Left ventricle myocardium inferior (tissue), 1 donor: ENCODE results near the gene ITGA4. TPM values are rescaled to one million over a fixed set of nuclear protein-coding genes. Genes with fewer than 3 reads are reported as not detected.

Experiments
- DNase-seq: peaks from one replicate; pipeline ENCODE4 v3.0.0-alpha.2; 2020
- H3K27ac ChIP-seq: fragments of 200-600 bp; replicated peaks from 2 replicates; pipeline ENCODE4 v1.8.0; 2021
- H3K27me3 ChIP-seq: fragments of 200-600 bp; 2 replicates; pipeline ENCODE4 v1.8.0; 2021; ENCODE audit warnings: low read depth
- H3K36me3 ChIP-seq: fragments of 200-600 bp; 2 replicates; pipeline ENCODE4 v1.8.0; 2021
- H3K4me1 ChIP-seq: fragments of 200-600 bp; 2 replicates; pipeline ENCODE4 v1.8.0; 2021
- H3K4me3 ChIP-seq: fragments of 200-600 bp; 2 replicates; pipeline ENCODE4 v1.8.0; 2021; ENCODE audit warnings: mild to moderate bottlenecking, moderate library complexity
- H3K9me3 ChIP-seq: fragments of 200-600 bp; replicated peaks from 2 replicates; pipeline ENCODE4 v1.8.0; 2021
- CTCF ChIP-seq: fragments of 200-600 bp; IDR thresholded peaks from 2 replicates; pipeline ENCODE4 v1.8.0; 2021; ENCODE audit warnings: antibody characterized with exemption, mild to moderate bottlenecking, borderline replicate concordance
- intact Hi-C: fragments of 100-400 bp; cut with micrococcal nuclease; formaldehyde crosslinking; loops from one replicate; pipeline ENCODE4 v1.11.0; 2022
- total RNA-seq: library from RNA; stranded (reverse); fragmentation: NEBNext Ultra II Directional; extraction: Animal tissue kit (Norgen Biotek cat#: 25700); gene quantifications from one replicate; pipeline ENCODE4 v1.2.1, GENCODE V29; 2021
- donor health status: DM: no; HTN: yes; CAD: no; lungs with severe emphysema.

The ITGA4 gene
- total RNA-seq, 1 donor from 2014 or later: 0.74 TPM

GRCh38 chr2:181472990-181473389 lies 15.8 kb downstream of the ITGA4 start:
- Histone ChIP-seq H3K27me3 (no peaks in the 10 kb centered on the region), H3K27ac (no peak overlapping the region), H3K9me3 (no peaks in the 10 kb centered on the region), H3K36me3 (no peaks in the 10 kb centered on the region), H3K4me1 (peaks cover 4% of the 10 kb centered on the region), H3K4me3 (no peak overlapping the region)
- TF ChIP-seq CTCF: no peak
- no peak for DNase-seq
- intact Hi-C loops: no loop called here

- no peak for DNase-seq
- intact Hi-C loops: no loop called here
- H3K36me3 ChIP-seq: no peaks in the 10 kb centered on the region
- no peaks in the 10 kb centered on the region for H3K27me3 ChIP-seq
- no peak overlapping the region for H3K27ac ChIP-seq
- no peaks in the 10 kb centered on the region for H3K9me3 ChIP-seq
- TF ChIP-seq CTCF: no peak
- peaks cover 4% of the 10 kb centered on the region for H3K4me1 ChIP-seq
- H3K4me3 ChIP-seq: no peak overlapping the region
These were observed 17.2 kb downstream of the ITGA4 start for GRCh38 chr2:181474222-181474881.

GRCh38 chr2:181483211-181483610 lies 26.0 kb downstream of the ITGA4 start:
- intact Hi-C loops: no loop called here
- TF ChIP-seq CTCF: no peak
- H3K9me3 ChIP-seq: no peaks in the 10 kb centered on the region
- H3K4me1 ChIP-seq: no peaks in the 10 kb centered on the region
- no peak overlapping the region for H3K27ac ChIP-seq
- H3K36me3 ChIP-seq: no peaks in the 10 kb centered on the region
- DNase-seq: no peak
- no peaks in the 10 kb centered on the region for H3K27me3 ChIP-seq
- H3K4me3 ChIP-seq: no peak overlapping the region

GRCh38 chr2:181483876-181484275 lies 26.7 kb downstream of the ITGA4 start:
- Histone ChIP-seq H3K4me1 (no peaks in the 10 kb centered on the region), H3K27ac (no peak overlapping the region), H3K36me3 (no peaks in the 10 kb centered on the region), H3K4me3 (no peak overlapping the region), H3K27me3 (no peaks in the 10 kb centered on the region), H3K9me3 (no peaks in the 10 kb centered on the region)
- DNase-seq: no peak
- intact Hi-C loops: no loop called here
- no peak for TF ChIP-seq CTCF

GRCh38 chr2:181484851-181485637 lies 27.9 kb downstream of the ITGA4 start:
- Histone ChIP-seq H3K27ac (no peak overlapping the region), H3K36me3 (no peaks in the 10 kb centered on the region), H3K4me3 (no peak overlapping the region), H3K27me3 (no peaks in the 10 kb centered on the region), H3K4me1 (no peaks in the 10 kb centered on the region), H3K9me3 (no peaks in the 10 kb centered on the region)
- intact Hi-C loops: no loop called here
- no peak for TF ChIP-seq CTCF
- no peak for DNase-seq
